VCaP (cell line): ENCODE data around the gene FOXP4.

Source experiments
- H3K27ac ChIP-seq: fragments of 450-650 bp; 2 replicates; pipeline ENCODE4 v1.5.1; 2017
- CTCF ChIP-seq: fragments of 450-650 bp; conservative IDR thresholded peaks from 2 replicates; pipeline ENCODE4 v1.5.1; 2017; ENCODE audit warnings: mild to moderate bottlenecking, moderate library complexity

Gene FOXP4

GRCh38 chr6:41588111-41588510 is 41.9 kb downstream of the FOXP4 start:
- H3K27ac ChIP-seq: no peak overlapping the region
- TF ChIP-seq CTCF: no peak

DNA sequence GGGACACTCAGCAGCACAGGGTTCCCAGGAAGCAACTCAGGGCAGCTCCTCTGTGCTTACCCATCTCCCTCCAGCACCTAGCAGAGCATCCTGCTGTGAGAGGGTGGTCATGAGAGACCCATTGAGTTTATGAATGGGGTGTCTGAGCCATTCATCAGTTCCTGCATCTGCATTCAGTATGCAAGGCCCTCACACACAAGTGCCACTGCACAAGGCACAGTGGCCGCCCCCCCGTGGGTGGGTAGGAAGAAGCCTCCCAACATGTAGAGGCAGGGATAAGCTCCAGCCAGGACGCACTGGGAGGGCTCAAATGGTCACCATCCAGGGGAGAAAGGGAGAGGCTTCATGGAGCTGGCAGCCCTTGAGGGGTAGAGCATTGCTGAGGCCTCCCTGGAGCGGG is 43.0 kb downstream of the FOXP4 start:
- TF ChIP-seq CTCF: no peak
- H3K27ac ChIP-seq: no peak overlapping the region

- no peak for TF ChIP-seq CTCF
- H3K27ac ChIP-seq: no peak overlapping the region
These were observed 43.7 kb downstream of the FOXP4 start for GRCh38 chr6:41589636-41590622.

DNA sequence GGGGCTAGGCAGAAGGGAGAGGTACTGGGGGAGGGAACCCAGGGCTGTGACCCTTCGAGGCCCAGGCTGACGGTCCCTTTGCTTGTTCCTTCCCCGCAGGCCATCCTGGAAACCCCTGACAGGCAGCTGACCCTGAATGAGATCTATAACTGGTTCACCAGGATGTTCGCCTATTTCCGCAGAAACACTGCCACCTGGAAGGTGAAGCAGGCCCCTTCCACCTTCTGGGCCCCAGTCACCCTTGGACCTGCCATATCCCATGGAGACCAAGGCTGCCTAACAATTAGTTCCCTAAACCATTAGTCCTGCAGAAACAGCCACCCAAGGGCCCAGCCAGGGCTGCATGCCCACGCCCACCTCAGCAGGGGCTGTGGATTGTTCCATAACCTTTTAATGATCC is 44.9 kb downstream of the FOXP4 start:
- H3K27ac ChIP-seq: no peak overlapping the region
- no peak for TF ChIP-seq CTCF

GRCh38 chr6:41591859-41592502 is 45.8 kb downstream of the FOXP4 start:
- peak; percentile 88 for TF ChIP-seq CTCF
- no peak overlapping the region for H3K27ac ChIP-seq

DNA sequence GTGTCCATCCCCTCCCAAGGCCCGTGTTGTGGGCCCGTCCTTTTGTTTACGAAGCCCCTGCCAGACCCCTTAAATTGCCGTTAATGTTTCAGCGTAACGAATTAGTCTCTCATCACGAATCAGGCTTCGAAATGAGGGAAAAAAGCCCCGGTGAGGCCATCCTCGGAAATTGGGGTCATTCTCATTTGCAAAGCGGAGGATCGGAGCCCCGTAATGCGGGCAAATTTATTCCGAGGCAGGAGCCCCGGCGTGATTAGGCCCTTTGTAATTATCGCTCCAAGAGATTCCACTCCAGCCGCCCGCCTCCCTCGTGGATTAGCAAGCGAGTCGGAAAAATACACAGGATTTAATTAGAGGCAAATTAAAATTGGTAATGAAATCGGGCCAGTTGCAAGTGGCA is 47.2 kb downstream of the FOXP4 start:
- no peak overlapping the region for H3K27ac ChIP-seq
- TF ChIP-seq CTCF: no peak

- no peak for TF ChIP-seq CTCF
- H3K27ac ChIP-seq: no peak overlapping the region
These were observed 47.7 kb downstream of the FOXP4 start for GRCh38 chr6:41593839-41594238.
